Transverse colon (tissue), 4 donors: ENCODE data around the gene PCGF1. TPM values are rescaled to one million over a fixed set of nuclear protein-coding genes. Genes with fewer than 3 reads are reported as not detected.

Source experiments
- DNase-seq: peaks from one replicate; pipeline ENCODE4 v3.0.0-alpha.2; 2019
- H3K27ac ChIP-seq, 4 donors: fragments of 200-600 bp; sonication (generic); 2 replicates each; pipeline ENCODE4 v1.5.1; 2016 to 2018; ENCODE audit warnings: inconsistent platforms in 4 of 4
- H3K27me3 ChIP-seq: fragments of 200-600 bp; sonication (generic); 2 replicates; pipeline ENCODE4 v1.5.1; 2017; ENCODE audit warnings: inconsistent platforms
- H3K36me3 ChIP-seq, 4 donors: fragments of 200-600 bp; sonication (generic); 2 replicates each; pipeline ENCODE4 v1.5.1; 2017 to 2019; ENCODE audit warnings: inconsistent platforms in 4 of 4
- H3K4me1 ChIP-seq, 4 donors: fragments of 200-600 bp; sonication (generic); 2 replicates each; pipeline ENCODE4 v1.5.1; 2017 to 2020; ENCODE audit warnings: inconsistent platforms in 4 of 4
- H3K4me3 ChIP-seq, 4 donors: fragments of 200-600 bp; sonication (generic); 1 replicate in 1 of 4; 2 replicates in 3 of 4; pipeline versions ENCODE4 v1.5.1 to v1.6.1; 2017 to 2019; ENCODE audit warnings: inconsistent platforms in 4 of 4
- H3K9me3 ChIP-seq, 2 donors: fragments of 200-600 bp; sonication (generic); 2 replicates each; pipeline ENCODE4 v1.5.1; 2017 to 2019; ENCODE audit warnings: inconsistent platforms in 2 of 2
- CTCF ChIP-seq, 5 experiments: fragments of 200-600 bp in 3 of 5; fragments of 450-650 bp in 2 of 5; sonication (generic) in 3 of 5; IDR thresholded peaks; 1 replicate in 2 of 5; 2 replicates in 3 of 5; pipeline ENCODE4 v1.5.1; 2016 to 2017; ENCODE audit warnings: antibody characterized with exemption in 5 of 5, inconsistent platforms in 3 of 5, mild to moderate bottlenecking in 2 of 5, moderate library complexity in 1 of 5
- EP300 ChIP-seq: sonication (generic); formaldehyde crosslinking; IDR thresholded peaks from one replicate; pipeline ENCODE4 v1.6.1; 2017; ENCODE audit warnings: antibody characterized with exemption, low read depth
- POLR2A ChIP-seq: fragments of 450-650 bp; IDR thresholded peaks from one replicate; pipeline ENCODE4 v1.6.1; 2016; ENCODE audit warnings: antibody characterized with exemption, mild to moderate bottlenecking, moderate library complexity
- POLR2AphosphoS5 ChIP-seq, 3 donors: sonication (generic); formaldehyde crosslinking; IDR thresholded peaks; one replicate each; pipeline ENCODE4 v1.6.1; 2016; ENCODE audit warnings: antibody characterized with exemption in 3 of 3
- WGBS, 2 donors: methylation state at CpG; one replicate each; pipeline ENCODE4 v1.1.5; 2018; ENCODE audit warnings: low coverage in 1 of 2; 5-methylcytosine and 5-hydroxymethylcytosine counted together
- in situ Hi-C, 4 donors: fragments of 200-750 bp; cut with MboI; loops; one replicate each; pipeline versions ENCODE4 v1.15.0 to v1.15.1; 2017; ENCODE audit warnings: low sequenced_read_pairs in 3 of 4, low pct_ligation_motif_present in 1 of 4, low pct_unique_long_range_greater_than_20kb in 1 of 4
- intact Hi-C: fragments of 100-400 bp; cut with DNase I; formaldehyde crosslinking; loops from one replicate; pipeline ENCODE4 v1.15.1; 2023; ENCODE audit warnings: low total_unique reads
- total RNA-seq, 4 donors: library from RNA; depleted of rRNA; stranded (reverse); fragments of >200 nt; gene quantifications; one replicate each; pipeline ENCODE4 v1.1.0, GENCODE V29; 2016

Gene PCGF1
- total RNA-seq, 4 donors from 2014 or later: 3.7 to 23.9 (median 19.3) TPM

GRCh38 chr2:74526649-74527230, 19.2 kb upstream of the PCGF1 start:
- 94 to 100% methylated on average over 4 to 11 of the region's 11 CpGs for WGBS, 2 donors
- in situ Hi-C loops: no loop called here

GRCh38 chr2:74525717-74526648, 18.5 kb upstream of the PCGF1 start, which contains the start of gene DQX1:
Gene DQX1, minus strand, starts transcription at chr2:74526231. Its CDS starts 502 bp downstream, at chr2:74525729.
- H3K4me1 ChIP-seq: peaks cover 10 to 16% (median 15%) of the 10 kb centered on the region in 4 donors
- no peak for TF ChIP-seq EP300
- TF ChIP-seq POLR2AphosphoS5 (IDR thresholded peaks at IDR 0.05): peak; percentile 28 to 86 (median 82)
- peak; percentile 80 for TF ChIP-seq POLR2A
- H3K4me3 ChIP-seq: peak within 1 kb of the TSS in 3 of 4 donors; percentile 3 to 32 (median 6)
- H3K27ac ChIP-seq: peak within 1 kb of the TSS in 3 of 4 donors; percentile 31 to 66 (median 60)
- DNase-seq: peak; percentile 71
- WGBS, 2 donors: 63 to 76% methylated on average over 2 to 11 of the region's 11 CpGs
- intact Hi-C loops (no loop called here), in situ Hi-C loops (no loop called here)
- peaks cover 0 to 19% (median 8%) of the 10 kb centered on the region in 4 donors for H3K36me3 ChIP-seq
- H3K27me3 ChIP-seq: peaks cover 2% of the 10 kb centered on the region
- H3K9me3 ChIP-seq: no peaks in the 10 kb centered on the region

More at GRCh38 chr2:74526649-74527230, 19.2 kb upstream of the PCGF1 start:
- intact Hi-C loops: no loop called here
- Histone ChIP-seq H3K4me3 (no peak overlapping the region), H3K27me3 (no peaks in the 10 kb centered on the region), H3K4me1 (peaks cover 14 to 24% (median 19%) of the 10 kb centered on the region in 4 donors), H3K36me3 (peaks cover 0 to 19% (median 8%) of the 10 kb centered on the region in 4 donors), H3K27ac (no peak overlapping the region), H3K9me3 (no peaks in the 10 kb centered on the region)
- TF ChIP-seq CTCF (IDR thresholded peaks at IDR 0.05) (no peak), POLR2AphosphoS5 (IDR thresholded peaks at IDR 0.05) (no peak), POLR2A (no peak), EP300 (no peak)
- DNase-seq: no peak

- 93 to 95% methylated on average over 3 to 9 of the region's 10 CpGs for WGBS, 2 donors
- H3K4me1 ChIP-seq: peaks cover 9 to 12% (median 10%) of the 10 kb centered on the region in 4 donors
- in situ Hi-C loops (no loop called here), intact Hi-C loops (no loop called here)
- H3K27me3 ChIP-seq: peaks cover 10% of the 10 kb centered on the region
- H3K9me3 ChIP-seq: no peaks in the 10 kb centered on the region
- no peak for DNase-seq
- peak overlapping the region in 3 of 4 donors; percentile 31 to 66 (median 60) for H3K27ac ChIP-seq
- TF ChIP-seq POLR2A (no peak), POLR2AphosphoS5 (IDR thresholded peaks at IDR 0.05) (no peak), CTCF (IDR thresholded peaks at IDR 0.05) (no peak), EP300 (no peak)
- peaks cover 0 to 19% (median 8%) of the 10 kb centered on the region in 4 donors for H3K36me3 ChIP-seq
- H3K4me3 ChIP-seq: peak overlapping the region in 3 of 4 donors; percentile 3 to 32 (median 6)
These were observed 17.6 kb upstream of the PCGF1 start for GRCh38 chr2:74524955-74525716.

DNA sequence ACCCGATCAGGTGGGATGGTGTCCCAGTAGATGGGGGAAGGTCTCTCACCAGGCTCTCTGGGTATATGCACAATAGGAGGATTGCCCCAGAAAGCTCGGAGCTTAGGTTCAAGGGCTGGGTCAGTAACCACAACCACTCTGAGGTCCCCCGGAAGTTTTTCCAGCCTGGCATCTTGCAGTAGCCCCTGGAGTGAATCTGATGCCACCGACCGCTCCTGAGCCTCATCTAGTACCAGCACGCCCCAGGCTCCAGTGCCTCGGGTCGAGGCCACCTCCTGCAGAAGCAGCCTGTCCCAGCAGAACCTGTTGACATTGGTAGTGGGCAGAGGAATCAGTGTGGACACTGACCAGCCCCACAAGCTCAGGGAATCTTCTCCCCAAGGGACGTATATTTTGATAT, 16.5 kb upstream of the PCGF1 start:
- Histone ChIP-seq H3K36me3 (peaks cover 0 to 19% (median 8%) of the 10 kb centered on the region in 4 donors), H3K27ac (no peak overlapping the region), H3K4me3 (no peak overlapping the region), H3K9me3 (no peaks in the 10 kb centered on the region), H3K4me1 (peaks cover 9 to 12% (median 10%) of the 10 kb centered on the region in 4 donors), H3K27me3 (peaks cover 22% of the 10 kb centered on the region)
- in situ Hi-C loops: no loop called here
- no peak for DNase-seq
- WGBS, 2 donors: 90 to 92% methylated on average over 2 to 9 of the region's 9 CpGs
- TF ChIP-seq POLR2AphosphoS5 (IDR thresholded peaks at IDR 0.05) (no peak), POLR2A (no peak), CTCF (IDR thresholded peaks at IDR 0.05) (no peak), EP300 (no peak)
- intact Hi-C loops: no loop called here
